ENCODE results near the gene FDXR. TPM values are rescaled to one million over a fixed set of nuclear protein-coding genes. Genes with fewer than 3 reads are reported as not detected.

The FDXR gene
- total and polyA plus RNA-seq, 12 donors = 2.4 to 6.3 (median 3.9) TPM

GRCh38 chr17:74893936-74894671 lies 21.3 kb upstream of the FDXR start:
- Histone ChIP-seq H3K4me3 (peak overlapping the region in 8 of 10 donors; percentile 26 to 43 (median 32)), H3K9me3 (no peaks in the 10 kb centered on the region), H3K36me3 (no peaks in the 10 kb centered on the region), H3K27ac (no peak overlapping the region), H3K4me1 (peaks cover 3 to 11% (median 6%) of the 10 kb centered on the region in 9 donors), H3K27me3 (peaks cover 6 to 69% (median 60%) of the 10 kb centered on the region in 7 donors)
- WGBS, 2 donors = 21 to 27% methylated on average over 22 of the region's 22 CpGs
- no peak for TF ChIP-seq CTCF (IDR thresholded peaks at IDR 0.05)
- intact Hi-C loops (cut with DNase I) = no loop called here
- ATAC-seq = no peak
- DNase-seq = no peak

- peaks cover 3 to 11% (median 6%) of the 10 kb centered on the region in 9 donors for H3K4me1 ChIP-seq
- no peaks in the 10 kb centered on the region for H3K9me3 ChIP-seq
- H3K4me3 ChIP-seq = peak within 1 kb of the TSS; percentile 6 to 43 (median 32)
- ATAC-seq (peak in 4 of 8 donors; percentile 14 to 63 (median 36)), DNase-seq (no peak)
- no peak within 1 kb of the TSS for H3K27ac ChIP-seq
- 4 to 5% methylated on average over 79 to 86 of the region's 86 CpGs for WGBS, 2 donors
- TF ChIP-seq CTCF (IDR thresholded peaks at IDR 0.05) = no peak
- no peaks in the 10 kb centered on the region for H3K36me3 ChIP-seq
- intact Hi-C loops (cut with DNase I) = no loop called here
- peaks cover 6 to 78% (median 69%) of the 10 kb centered on the region in 7 donors for H3K27me3 ChIP-seq
Observed at GRCh38 chr17:74892974-74893911, 20.4 kb upstream of the FDXR start, which contains the start of gene FADS6. FADS6 (minus strand) TSS chr17:74893633; CDS start chr17:74893595, 38 bp downstream.

- Histone ChIP-seq H3K27ac (no peak overlapping the region), H3K9me3 (no peaks in the 10 kb centered on the region), H3K36me3 (no peaks in the 10 kb centered on the region), H3K4me1 (peaks cover 3 to 11% (median 6%) of the 10 kb centered on the region in 9 donors), H3K4me3 (no peak overlapping the region), H3K27me3 (peaks cover 6 to 84% (median 73%) of the 10 kb centered on the region in 7 donors)
- WGBS, 2 donors = 70 to 72% methylated on average over 20 of the region's 20 CpGs
- intact Hi-C loops (cut with DNase I) = no loop called here
- no peak for TF ChIP-seq CTCF (IDR thresholded peaks at IDR 0.05)
- DNase-seq (no peak), ATAC-seq (no peak)
Observed at GRCh38 chr17:74892013-74892841, 19.4 kb upstream of the FDXR start.
